Hepatocyte (in vitro differentiated cells): Measurements from ENCODE around the gene TOP3A. TPM values are rescaled to one million over a fixed set of nuclear protein-coding genes. Genes with fewer than 3 reads are reported as not detected.

Experiments
- DNase-seq: peaks from one replicate; pipeline ENCODE4 v3.0.0-alpha.2; 2016; ENCODE audit warnings: low spot score
- H2AFZ ChIP-seq: fragments of 200-600 bp; sonication (generic); 2 replicates; pipeline ENCODE4 v1.6.0; 2016; ENCODE audit warnings: antibody characterized with exemption, mild to moderate bottlenecking
- H3K27ac ChIP-seq: fragments of 200-600 bp; sonication (generic); 2 replicates; pipeline ENCODE4 v1.5.1; 2016; ENCODE audit warnings: mild to moderate bottlenecking
- H3K27me3 ChIP-seq: fragments of 200-600 bp; sonication (generic); 2 replicates; pipeline ENCODE4 v1.6.1; 2016
- H3K36me3 ChIP-seq: fragments of 200-600 bp; sonication (generic); replicated peaks from 2 replicates; pipeline ENCODE4 v1.5.1; 2016; ENCODE audit warnings: low read depth; ENCODE audit not compliant: insufficient read depth
- H3K4me1 ChIP-seq: fragments of 200-600 bp; sonication (generic); 2 replicates; pipeline ENCODE4 v1.5.1; 2016; ENCODE audit warnings: mild to moderate bottlenecking, moderate library complexity; ENCODE audit not compliant: insufficient read depth
- H3K4me2 ChIP-seq: fragments of 200-600 bp; sonication (generic); 2 replicates; pipeline ENCODE4 v1.6.0; 2016
- H3K4me3 ChIP-seq: fragments of 200-600 bp; sonication (generic); 2 replicates; pipeline ENCODE4 v1.5.1; 2016; ENCODE audit warnings: mild to moderate bottlenecking
- H3K79me2 ChIP-seq: fragments of 200-600 bp; sonication (generic); 2 replicates; pipeline ENCODE4 v1.6.0; 2017; ENCODE audit warnings: mild to moderate bottlenecking
- H3K9me2 ChIP-seq: fragments of 200-600 bp; sonication (generic); replicated peaks from 2 replicates; pipeline ENCODE4 v1.6.0; 2017; ENCODE audit warnings: mild to moderate bottlenecking; ENCODE audit not compliant: insufficient read depth
- H3K9me3 ChIP-seq: fragments of 200-600 bp; sonication (generic); 2 replicates; pipeline ENCODE4 v1.5.1; 2016; ENCODE audit warnings: low read depth, mild to moderate bottlenecking
- H4K20me1 ChIP-seq: fragments of 200-600 bp; sonication (generic); 2 replicates; pipeline ENCODE4 v1.6.0; 2016; ENCODE audit warnings: mild to moderate bottlenecking; ENCODE audit not compliant: insufficient read depth, poor library complexity, severe bottlenecking
- EZH2 ChIP-seq: fragments of 200-600 bp; sonication (generic); IDR thresholded peaks from 2 replicates; pipeline ENCODE4 v1.6.1; 2016; ENCODE audit warnings: antibody characterized with exemption, mild to moderate bottlenecking, borderline replicate concordance
- EZH2phosphoT487 ChIP-seq: fragments of 200-600 bp; sonication (generic); IDR thresholded peaks from one replicate; pipeline ENCODE4 v1.6.1; 2018; ENCODE audit warnings: antibody characterized with exemption, mild to moderate bottlenecking, low read depth, moderate library complexity; ENCODE audit not compliant: unreplicated experiment, severe bottlenecking
- WGBS: methylation state at CpG from one replicate; pipeline ENCODE4 v1.1.6; 2016; ENCODE audit warnings: low lambda C conversion rate; ENCODE audit errors: missing lambda C conversion rate; 5-methylcytosine and 5-hydroxymethylcytosine counted together
- polyA plus RNA-seq: library from polyadenylated mRNA; unstranded; fragments of >200 nt; fragmentation: Nextera tagmentation; extraction: Ambion mirVana; gene quantifications from 2 replicates; pipeline ENCODE4 v1.2.1, GENCODE V29; 2016
- total RNA-seq: library from RNA; depleted of rRNA; stranded (reverse); fragments of >200 nt; gene quantifications from 2 replicates; pipeline ENCODE4 v1.2.3, GENCODE V29; 2014
- TF ChIP-seq, protein P1 (sequence below): fragments of 200-600 bp; sonication (generic); IDR thresholded peaks from 2 replicates; pipeline ENCODE4 v1.5.1; 2016; ENCODE audit warnings: antibody characterized with exemption, mild to moderate bottlenecking; ENCODE audit not compliant: poor library complexity

TOP3A gene
- total and polyA plus RNA-seq, 2 experiments from 2014 or later: 15.5 to 24.3 TPM

GRCh38 chr17:18236494-18236893 is 78.3 kb downstream of the TOP3A start:
- WGBS: 93% methylated on average over 18 of the region's 18 CpGs
- DNase-seq: no peak
- H3K27ac ChIP-seq: no peak overlapping the region
- no peaks in the 10 kb centered on the region for H3K36me3 ChIP-seq
- H3K9me3 ChIP-seq: no peaks in the 10 kb centered on the region
- no peaks in the 10 kb centered on the region for H3K4me1 ChIP-seq
- H3K4me2 ChIP-seq: no peak overlapping the region
- H3K4me3 ChIP-seq: no peak overlapping the region
- H3K79me2 ChIP-seq: peaks cover 4% of the 10 kb centered on the region
- peaks cover 6% of the 10 kb centered on the region for H4K20me1 ChIP-seq
- TF ChIP-seq EZH2 (no peak), EZH2phosphoT487 (no peak)
- TF ChIP-seq, protein P1, sequence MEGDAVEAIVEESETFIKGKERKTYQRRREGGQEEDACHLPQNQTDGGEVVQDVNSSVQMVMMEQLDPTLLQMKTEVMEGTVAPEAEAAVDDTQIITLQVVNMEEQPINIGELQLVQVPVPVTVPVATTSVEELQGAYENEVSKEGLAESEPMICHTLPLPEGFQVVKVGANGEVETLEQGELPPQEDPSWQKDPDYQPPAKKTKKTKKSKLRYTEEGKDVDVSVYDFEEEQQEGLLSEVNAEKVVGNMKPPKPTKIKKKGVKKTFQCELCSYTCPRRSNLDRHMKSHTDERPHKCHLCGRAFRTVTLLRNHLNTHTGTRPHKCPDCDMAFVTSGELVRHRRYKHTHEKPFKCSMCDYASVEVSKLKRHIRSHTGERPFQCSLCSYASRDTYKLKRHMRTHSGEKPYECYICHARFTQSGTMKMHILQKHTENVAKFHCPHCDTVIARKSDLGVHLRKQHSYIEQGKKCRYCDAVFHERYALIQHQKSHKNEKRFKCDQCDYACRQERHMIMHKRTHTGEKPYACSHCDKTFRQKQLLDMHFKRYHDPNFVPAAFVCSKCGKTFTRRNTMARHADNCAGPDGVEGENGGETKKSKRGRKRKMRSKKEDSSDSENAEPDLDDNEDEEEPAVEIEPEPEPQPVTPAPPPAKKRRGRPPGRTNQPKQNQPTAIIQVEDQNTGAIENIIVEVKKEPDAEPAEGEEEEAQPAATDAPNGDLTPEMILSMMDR: no peak
- H3K27me3 ChIP-seq: no peaks in the 10 kb centered on the region
- H3K9me2 ChIP-seq: no peaks in the 10 kb centered on the region
- H2AFZ ChIP-seq: no peak overlapping the region

DNA sequence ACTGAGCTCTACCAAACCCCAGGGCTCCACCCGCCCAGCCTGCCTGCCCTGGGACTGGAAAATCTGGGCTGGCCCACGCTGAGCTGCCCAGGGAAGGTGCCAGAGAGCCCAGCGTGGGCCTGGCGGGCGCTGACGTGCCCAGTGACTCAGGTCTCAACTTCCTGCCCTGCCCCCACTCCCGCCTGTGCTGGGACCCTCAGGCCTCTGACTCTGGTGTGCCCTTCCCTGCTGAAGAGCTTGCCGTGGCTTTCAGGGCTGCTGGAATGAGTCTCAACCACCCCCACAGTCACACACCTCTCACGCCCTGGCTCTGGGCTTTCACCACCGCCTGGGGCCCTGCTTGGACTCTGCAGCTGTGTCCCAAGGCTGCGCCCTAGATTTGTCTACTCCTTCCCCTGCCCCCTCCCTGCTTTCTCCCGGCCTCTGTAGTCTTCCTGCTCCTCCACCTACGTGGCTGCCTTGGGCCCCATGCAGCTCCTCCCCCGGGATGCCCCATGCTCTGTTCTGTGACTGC is 79.0 kb downstream of the TOP3A start:
- no peaks in the 10 kb centered on the region for H3K36me3 ChIP-seq
- no peak overlapping the region for H3K4me3 ChIP-seq
- H3K79me2 ChIP-seq: peaks cover 4% of the 10 kb centered on the region
- no peaks in the 10 kb centered on the region for H3K9me2 ChIP-seq
- H3K27me3 ChIP-seq: no peaks in the 10 kb centered on the region
- H2AFZ ChIP-seq: no peak overlapping the region
- peaks cover 11% of the 10 kb centered on the region for H4K20me1 ChIP-seq
- no peak overlapping the region for H3K4me2 ChIP-seq
- no peak for DNase-seq
- H3K4me1 ChIP-seq: no peaks in the 10 kb centered on the region
- no peak for TF ChIP-seq EZH2phosphoT487
- TF ChIP-seq, protein P1: no peak
- TF ChIP-seq EZH2: no peak
- H3K27ac ChIP-seq: no peak overlapping the region
- H3K9me3 ChIP-seq: no peaks in the 10 kb centered on the region
- 96% methylated on average over 14 of the region's 14 CpGs for WGBS

- Histone ChIP-seq H3K9me3 (no peaks in the 10 kb centered on the region), H3K27ac (no peak overlapping the region), H3K4me3 (no peak overlapping the region), H3K4me1 (no peaks in the 10 kb centered on the region), H3K36me3 (no peaks in the 10 kb centered on the region), H3K27me3 (no peaks in the 10 kb centered on the region), H3K4me2 (no peak overlapping the region), H4K20me1 (peaks cover 11% of the 10 kb centered on the region), H3K79me2 (peaks cover 13% of the 10 kb centered on the region), H3K9me2 (no peaks in the 10 kb centered on the region), H2AFZ (no peak overlapping the region)
- TF ChIP-seq EZH2phosphoT487: no peak
- TF ChIP-seq EZH2: no peak
- TF ChIP-seq, protein P1: no peak
- DNase-seq: no peak
- WGBS: 98% methylated on average over 22 of the region's 22 CpGs
These were observed 79.9 kb downstream of the TOP3A start for GRCh38 chr17:18234853-18235380.
